GM19372 (cell line): ENCODE results near the gene STAB2.

Experiments
- ATAC-seq: cut with Tn5 transposase; IDR thresholded peaks from one replicate; pipeline ENCODE4 v1.9.1; 2021; ENCODE audit warnings: mild to moderate bottlenecking, low read depth, moderate library complexity; ENCODE audit not compliant: unreplicated experiment

STAB2 gene

GRCh38 chr12:103736572-103736971 is 149.5 kb downstream of the STAB2 start:
- no peak for ATAC-seq

GRCh38 chr12:103737881-103738280 is 150.8 kb downstream of the STAB2 start:
- ATAC-seq: no peak

- ATAC-seq: no peak
Observed at GRCh38 chr12:103742349-103742932, 155.4 kb downstream of the STAB2 start.

GRCh38 chr12:103743788-103744187 is 156.7 kb downstream of the STAB2 start:
- no peak for ATAC-seq

- no peak for ATAC-seq
Observed at GRCh38 chr12:103745962-103746361, 158.9 kb downstream of the STAB2 start.

GRCh38 chr12:103748002-103748401 is 160.9 kb downstream of the STAB2 start:
- ATAC-seq: no peak

- ATAC-seq: no peak
Observed at GRCh38 chr12:103748875-103749274, 161.8 kb downstream of the STAB2 start.

GRCh38 chr12:103751171-103751570 is 164.1 kb downstream of the STAB2 start:
- no peak for ATAC-seq

GRCh38 chr12:103751600-103751999 is 164.5 kb downstream of the STAB2 start:
- no peak for ATAC-seq

GRCh38 chr12:103755425-103755824 is 168.4 kb downstream of the STAB2 start:
- no peak for ATAC-seq

- no peak for ATAC-seq
Observed at GRCh38 chr12:103756443-103756842, 169.4 kb downstream of the STAB2 start.

GRCh38 chr12:103757248-103757647 is 170.2 kb downstream of the STAB2 start:
- ATAC-seq: no peak

GRCh38 chr12:103758310-103759089 is 171.4 kb downstream of the STAB2 start:
- ATAC-seq: no peak

- ATAC-seq: no peak
Observed at GRCh38 chr12:103762473-103762872, 175.4 kb downstream of the STAB2 start.

GRCh38 chr12:103765322-103765721 is 178.2 kb downstream of the STAB2 start:
- no peak for ATAC-seq

- no peak for ATAC-seq
Observed at GRCh38 chr12:103766028-103766427, 179.0 kb downstream of the STAB2 start.

GRCh38 chr12:103768467-103769123 is 181.5 kb downstream of the STAB2 start:
- ATAC-seq: no peak

GRCh38 chr12:103769240-103769945 is 182.3 kb downstream of the STAB2 start:
- no peak for ATAC-seq

- no peak for ATAC-seq
Observed at GRCh38 chr12:103771466-103771865, 184.4 kb downstream of the STAB2 start.

GRCh38 chr12:103772367-103773108 is 185.5 kb downstream of the STAB2 start:
- ATAC-seq: no peak
